ENCODE data around the gene LIPM.
"Not testable (repeated sequence)": the region's sequence is repeated elsewhere in the genome, so short reads cannot be mapped to it uniquely, and the experiment has no call there.

LIPM gene

DNA sequence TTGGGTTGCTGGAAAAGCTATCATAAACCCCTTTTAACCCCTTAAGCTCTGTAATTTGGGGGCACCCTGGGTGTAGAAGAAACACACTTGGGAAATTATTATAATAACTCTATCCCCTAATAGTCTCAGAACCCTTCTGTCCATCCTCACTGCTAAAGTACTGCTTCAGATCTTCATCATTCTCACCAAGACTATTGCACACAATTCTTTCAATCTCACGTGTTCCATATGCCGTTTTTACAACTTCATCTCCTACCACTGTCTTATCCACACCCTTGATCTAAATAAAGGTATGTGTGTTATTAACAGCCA, 33.3 kb downstream of the LIPM start:
- TF ChIP-seq ZNF426 (tag by site-specific recombination; IDR thresholded peaks at IDR 0.05), result no peak
- TF ChIP-seq, protein P1, sequence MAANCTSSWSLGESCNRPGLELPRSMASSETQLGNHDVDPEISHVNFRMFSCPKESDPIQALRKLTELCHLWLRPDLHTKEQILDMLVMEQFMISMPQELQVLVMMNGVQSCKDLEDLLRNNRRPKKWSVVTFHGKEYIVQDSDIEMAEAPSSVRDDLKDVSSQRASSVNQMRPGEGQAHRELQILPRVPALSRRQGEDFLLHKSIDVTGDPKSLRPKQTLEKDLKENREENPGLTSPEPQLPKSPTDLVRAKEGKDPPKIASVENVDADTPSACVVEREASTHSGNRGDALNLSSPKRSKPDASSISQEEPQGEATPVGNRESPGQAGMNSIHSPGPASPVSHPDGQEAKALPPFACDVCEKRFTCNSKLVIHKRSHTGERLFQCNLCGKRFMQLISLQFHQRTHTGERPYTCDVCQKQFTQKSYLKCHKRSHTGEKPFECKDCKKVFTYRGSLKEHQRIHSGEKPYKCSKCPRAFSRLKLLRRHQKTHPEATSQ (tag by site-specific recombination; IDR thresholded peaks at IDR 0.05), result no peak
- ChIA-PET POLR2A (interaction anchor here (1.2 kb wide), 2 partner anchors 44 to 97 kb away, joined by 4 to 7 read pairs; partner anchors contain the start of gene STAMBPL1), CTCF (interaction anchor here (0.5 to 13.0 kb wide), 54 partner anchors 9 to 907 kb away, joined by 3 to 456 read pairs (median 5); partner anchors contain the start of genes ANKRD22, FAS and STAMBPL1)
- no peaks in the 10 kb centered on the region for H3K36me3 ChIP-seq (ENCODE audit: control insufficient read depth in 2 of 2, insufficient read depth in 1 of 2, low read length in 2 of 2)
- H3K4me3 ChIP-seq (ENCODE audit: low read depth, low read length), result no peak overlapping the region
- H3K4me1 ChIP-seq (ENCODE audit: control insufficient read depth, insufficient read depth, low read length), result 0 out of 2 replicates have a peak, but pooled peaks cover 3% of the 10 kb centered on the region
- H3K27ac ChIP-seq (ENCODE audit: extremely low read depth, low read depth, low read length), result no peak overlapping the region
- no peaks in the 10 kb centered on the region for H3K9me3 ChIP-seq (ENCODE audit: control insufficient read depth, insufficient read depth, low read depth, low read length)

DNA sequence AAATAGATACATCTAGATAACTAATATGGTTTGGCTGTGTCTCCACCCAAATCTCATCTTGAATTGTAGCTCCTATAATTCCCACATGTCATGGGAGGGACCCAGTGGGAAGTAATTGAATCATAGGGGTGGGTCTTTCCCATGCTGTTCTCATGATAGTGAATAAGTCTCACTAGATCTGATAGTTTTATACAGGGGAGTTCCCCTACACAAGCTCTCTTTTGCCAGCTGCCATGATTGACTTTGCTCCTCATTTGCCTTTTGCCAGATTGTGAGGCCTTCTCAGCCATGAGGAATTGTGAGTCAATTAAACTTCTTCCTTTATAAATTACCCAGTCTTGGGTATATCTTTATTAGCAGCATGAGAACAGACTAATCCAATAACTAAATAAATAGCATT, 35.1 kb downstream of the LIPM start:
- CTCF ChIA-PET, result interaction anchor here (0.7 to 13.0 kb wide), 15 partner anchors 11 to 1104 kb away, joined by 3 to 456 read pairs (median 4); partner anchors contain the start of genes ANKRD22 and STAMBPL1

DNA sequence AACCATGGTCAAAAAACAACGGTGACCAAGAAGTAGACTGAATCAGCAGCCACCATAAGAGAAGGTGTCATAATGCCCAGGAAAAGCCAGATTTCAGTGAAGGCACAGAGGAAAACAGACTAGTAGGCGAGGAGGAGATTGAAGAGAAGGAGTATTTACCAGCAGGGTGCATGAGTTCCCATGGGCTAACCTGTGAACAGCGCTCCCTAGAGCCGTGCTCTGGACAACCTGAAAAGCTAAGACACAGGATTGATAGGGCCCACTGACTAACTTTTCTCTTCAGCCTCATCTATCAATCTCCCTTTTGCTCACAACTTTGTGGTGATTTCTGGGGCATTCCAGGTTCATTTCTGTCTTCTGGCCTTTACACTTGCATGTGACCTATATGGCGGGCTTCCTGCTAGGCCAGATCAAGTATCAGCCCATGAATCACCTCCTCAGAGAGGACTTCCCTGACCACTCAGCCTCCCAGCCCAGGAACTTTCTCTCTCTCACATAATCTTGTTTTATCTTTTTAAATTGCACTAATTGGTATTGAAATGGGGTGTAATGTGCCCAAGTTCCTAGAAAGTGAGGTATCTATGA, 36.3 kb downstream of the LIPM start:
- Histone ChIP-seq H3K4me1 (ENCODE audit: control insufficient read depth, insufficient read depth, low read length) (no peaks in the 10 kb centered on the region), H3K4me3 (ENCODE audit: low read depth, low read length) (no peak overlapping the region), H3K36me3 (ENCODE audit: control insufficient read depth in 2 of 2, insufficient read depth in 1 of 2, low read length in 2 of 2) (no peaks in the 10 kb centered on the region), H3K27ac (ENCODE audit: extremely low read depth, low read depth, low read length) (no peak overlapping the region), H3K9me3 (ENCODE audit: control insufficient read depth, insufficient read depth, low read depth, low read length) (no peaks in the 10 kb centered on the region)
- ChIA-PET POLR2A (no interaction called here), CTCF (interaction anchor here (0.7 to 13.0 kb wide), 3 partner anchors 93 to 186 kb away, joined by 3 to 456 read pairs (median 4); no protein-coding TSS in a partner anchor)
- TF ChIP-seq ZNF114 (tag by site-specific recombination; IDR thresholded peaks at IDR 0.05), result no peak
- no peak for TF ChIP-seq EGR2 (tag by site-specific recombination; IDR thresholded peaks at IDR 0.05; ENCODE audit: low read depth)
- TF ChIP-seq ZNF26 (tag by site-specific recombination; IDR thresholded peaks at IDR 0.05), result no peak
- no peak for TF ChIP-seq BCL11B (tag by site-specific recombination; IDR thresholded peaks at IDR 0.05; ENCODE audit: low read depth)
- TF ChIP-seq ZBTB11 (tag by site-specific recombination; conservative IDR thresholded peaks at IDR 0.05; ENCODE audit: low read depth), result no peak
- no peak for TF ChIP-seq SP2 (tag by site-specific recombination; IDR thresholded peaks at IDR 0.05)
- TF ChIP-seq ZNF280C (tag by site-specific recombination; IDR thresholded peaks at IDR 0.05), result no peak
- no peak for TF ChIP-seq ZXDB (tag by site-specific recombination; IDR thresholded peaks at IDR 0.05)
- TF ChIP-seq, protein P2, sequence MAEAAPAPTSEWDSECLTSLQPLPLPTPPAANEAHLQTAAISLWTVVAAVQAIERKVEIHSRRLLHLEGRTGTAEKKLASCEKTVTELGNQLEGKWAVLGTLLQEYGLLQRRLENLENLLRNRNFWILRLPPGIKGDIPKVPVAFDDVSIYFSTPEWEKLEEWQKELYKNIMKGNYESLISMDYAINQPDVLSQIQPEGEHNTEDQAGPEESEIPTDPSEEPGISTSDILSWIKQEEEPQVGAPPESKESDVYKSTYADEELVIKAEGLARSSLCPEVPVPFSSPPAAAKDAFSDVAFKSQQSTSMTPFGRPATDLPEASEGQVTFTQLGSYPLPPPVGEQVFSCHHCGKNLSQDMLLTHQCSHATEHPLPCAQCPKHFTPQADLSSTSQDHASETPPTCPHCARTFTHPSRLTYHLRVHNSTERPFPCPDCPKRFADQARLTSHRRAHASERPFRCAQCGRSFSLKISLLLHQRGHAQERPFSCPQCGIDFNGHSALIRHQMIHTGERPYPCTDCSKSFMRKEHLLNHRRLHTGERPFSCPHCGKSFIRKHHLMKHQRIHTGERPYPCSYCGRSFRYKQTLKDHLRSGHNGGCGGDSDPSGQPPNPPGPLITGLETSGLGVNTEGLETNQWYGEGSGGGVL (tag by site-specific recombination; IDR thresholded peaks at IDR 0.05), result no peak
- no peak for TF ChIP-seq ZNF146 (tag by site-specific recombination; IDR thresholded peaks at IDR 0.05)
- TF ChIP-seq ZNF549 (tag by site-specific recombination; IDR thresholded peaks at IDR 0.05), result no peak
- TF ChIP-seq ZBTB49 (tag by site-specific recombination; IDR thresholded peaks at IDR 0.05; ENCODE audit: low read depth), result no peak
- no peak for TF ChIP-seq SCRT2 (tag by site-specific recombination; IDR thresholded peaks at IDR 0.05)
- TF ChIP-seq REPIN1 (tag by site-specific recombination; IDR thresholded peaks at IDR 0.05; ENCODE audit: low read depth), result no peak

More for the DNA sequence above, 35.1 kb downstream of the LIPM start:
- H3K9me3 ChIP-seq (ENCODE audit: control insufficient read depth, insufficient read depth, low read depth, low read length); H3K36me3 ChIP-seq (ENCODE audit: control insufficient read depth in 2 of 2, insufficient read depth in 1 of 2, low read length in 2 of 2); H3K4me1 ChIP-seq (ENCODE audit: control insufficient read depth, insufficient read depth, low read length); H3K27ac ChIP-seq (ENCODE audit: extremely low read depth, low read depth, low read length); H3K4me3 ChIP-seq (ENCODE audit: low read depth, low read length); POLR2A ChIA-PET: not testable (repeated sequence)

Measured in HEK293 (cell line).